HCT116 (cell line): ENCODE measurements around the gene PRICKLE3.

Experiments used
- EGR1 ChIP-seq: IDR thresholded peaks from 2 replicates; pipeline ENCODE4 v1.6.1; 2012; ENCODE audit warnings: low read depth
- JUND ChIP-seq: IDR thresholded peaks from 2 replicates; pipeline ENCODE4 v1.6.1; 2012
- POLR2AphosphoS5 ChIP-seq: IDR thresholded peaks from 2 replicates; pipeline ENCODE4 v1.6.1; 2011; ENCODE audit warnings: mild to moderate bottlenecking, low read depth, low read length, moderate library complexity
- SRF ChIP-seq: IDR thresholded peaks from 2 replicates; pipeline ENCODE4 v1.6.1; 2012; ENCODE audit warnings: low read depth
- TF ChIP-seq, protein P1 (sequence below), 3 experiments: fragments of 200-600 bp in 1 of 3; sonication (generic) in 1 of 3; IDR thresholded peaks in 2 of 3; conservative IDR thresholded peaks in 1 of 3; 2 replicates each; pipeline ENCODE4 v1.5.1; 2012 to 2017; ENCODE audit warnings: low read depth in 2 of 3, low read length in 2 of 3, antibody characterized with exemption in 1 of 3, borderline replicate concordance in 1 of 3, control low read depth in 1 of 3, mild to moderate bottlenecking in 1 of 3, mixed read lengths in 1 of 3, mixed run types in 1 of 3, moderate library complexity in 1 of 3; ENCODE audit not compliant: insufficient read depth in 1 of 3
- TF ChIP-seq, protein P2 (sequence below): IDR thresholded peaks from 2 replicates; pipeline ENCODE4 v1.6.1; 2012

- TF ChIP-seq POLR2AphosphoS5 (no peak), EGR1 (no peak), JUND (no peak), SRF (no peak)
- TF ChIP-seq, protein P1, sequence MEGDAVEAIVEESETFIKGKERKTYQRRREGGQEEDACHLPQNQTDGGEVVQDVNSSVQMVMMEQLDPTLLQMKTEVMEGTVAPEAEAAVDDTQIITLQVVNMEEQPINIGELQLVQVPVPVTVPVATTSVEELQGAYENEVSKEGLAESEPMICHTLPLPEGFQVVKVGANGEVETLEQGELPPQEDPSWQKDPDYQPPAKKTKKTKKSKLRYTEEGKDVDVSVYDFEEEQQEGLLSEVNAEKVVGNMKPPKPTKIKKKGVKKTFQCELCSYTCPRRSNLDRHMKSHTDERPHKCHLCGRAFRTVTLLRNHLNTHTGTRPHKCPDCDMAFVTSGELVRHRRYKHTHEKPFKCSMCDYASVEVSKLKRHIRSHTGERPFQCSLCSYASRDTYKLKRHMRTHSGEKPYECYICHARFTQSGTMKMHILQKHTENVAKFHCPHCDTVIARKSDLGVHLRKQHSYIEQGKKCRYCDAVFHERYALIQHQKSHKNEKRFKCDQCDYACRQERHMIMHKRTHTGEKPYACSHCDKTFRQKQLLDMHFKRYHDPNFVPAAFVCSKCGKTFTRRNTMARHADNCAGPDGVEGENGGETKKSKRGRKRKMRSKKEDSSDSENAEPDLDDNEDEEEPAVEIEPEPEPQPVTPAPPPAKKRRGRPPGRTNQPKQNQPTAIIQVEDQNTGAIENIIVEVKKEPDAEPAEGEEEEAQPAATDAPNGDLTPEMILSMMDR (IDR thresholded peaks at IDR 0.05 in 2 of 3, conservative IDR thresholded peaks at IDR 0.05 in 1 of 3; ENCODE audit: borderline replicate concordance in 1 of 3, insufficient read depth in 1 of 3, low read depth in 2 of 3, low read length in 2 of 3), result no peak
- TF ChIP-seq, protein P2, sequence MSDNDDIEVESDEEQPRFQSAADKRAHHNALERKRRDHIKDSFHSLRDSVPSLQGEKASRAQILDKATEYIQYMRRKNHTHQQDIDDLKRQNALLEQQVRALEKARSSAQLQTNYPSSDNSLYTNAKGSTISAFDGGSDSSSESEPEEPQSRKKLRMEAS, result no peak
Observed at GRCh38 chrX:49155243-49155899, 30.8 kb downstream of the PRICKLE3 start.
